ENCODE data around the gene REV1. TPM values are rescaled to one million over a fixed set of nuclear protein-coding genes. Genes with fewer than 3 reads are reported as not detected.

The REV1 gene
- total and polyA plus RNA-seq, 2 of the 8 experiments (the other 6 are each of a cell fraction or from before 2014, with no cell fraction given), result 16.6 to 34.3 TPM

- TF ChIP-seq CHD7 (IDR thresholded peaks at IDR 0.05; ENCODE audit: insufficient replicate concordance, low read length), result no peak
- TF ChIP-seq NANOG (IDR thresholded peaks at IDR 0.05; ENCODE audit: insufficient read depth, low read depth, low read length, poor library complexity, severe bottlenecking), result no peak
- no peak for TF ChIP-seq SRF (IDR thresholded peaks at IDR 0.05; ENCODE audit: low read depth, low read length)
- no peak for TF ChIP-seq KDM1A (IDR thresholded peaks at IDR 0.05; ENCODE audit: borderline replicate concordance, low read length)
- no peak for TF ChIP-seq CBX5 (IDR thresholded peaks at IDR 0.05; ENCODE audit: low read depth, low read length)
- no peak for TF ChIP-seq POLR2A (IDR thresholded peaks at IDR 0.05; ENCODE audit: control extremely low read depth in 1 of 2, low read depth in 2 of 2, low read length in 2 of 2)
- no peak for TF ChIP-seq CBX8 (IDR thresholded peaks at IDR 0.05; ENCODE audit: borderline replicate concordance, low read depth, low read length)
- no peak for TF ChIP-seq GABPA (IDR thresholded peaks at IDR 0.05; ENCODE audit: borderline replicate concordance, insufficient read depth, low read length)
- no peak for TF ChIP-seq SIX5 (IDR thresholded peaks at IDR 0.05; ENCODE audit: low read depth, low read length)
- no peak for TF ChIP-seq JUND (IDR thresholded peaks at IDR 0.05; ENCODE audit: low read length)
- TF ChIP-seq USF2 (IDR thresholded peaks at IDR 0.05; ENCODE audit: low read length), result no peak
Observed at GRCh38 chr2:99395589-99396130, 94.2 kb downstream of the REV1 start (continued).

Measured in H1 (cell line).